HepG2 (cell line): ENCODE measurements around the gene PIK3R1. TPM values are rescaled to one million over a fixed set of nuclear protein-coding genes. Genes with fewer than 3 reads are reported as not detected.

ENCODE experiments used
- ATAC-seq: fragments of 200-7000 bp; cut with Tn5 transposase; 3 replicates; pipeline ENCODE4 v1.9.1; 2020; ENCODE audit warnings: mild to moderate bottlenecking, moderate library complexity
- BruUV-seq: library from RNA; stranded (reverse); fragments of 400-500 nt; replicated peaks from 2 replicates; lab custom pipeline; 2021; lab: Mats Ljungman, UMichigan
- CTCF ChIA-PET: fragments of 300-600 bp; formaldehyde crosslinking; extraction: SDS; loops from one replicate; lab custom pipeline; 2021; ENCODE audit warnings: low total read pairs, inconsistent platforms, low intra/inter-chr PET ratio; lab: Yijun Ruan, JAX
- POLR2A ChIA-PET: fragments of 350-600 bp; sonication (Branson Sonifier 250); formaldehyde crosslinking; loops from one replicate; lab custom pipeline; 2020; ENCODE audit warnings: antibody characterized with exemption, inconsistent platforms; lab: Yijun Ruan, JAX
- DNase-seq: peaks from one replicate; pipeline ENCODE4 v3.0.0-alpha.2; 2015; ENCODE audit warnings: low spot score
- FAIRE-seq: peaks from 3 replicates; lab custom pipeline; 2011; peaks lifted over from hg19 to GRCh38; lab: Jason Lieb, UNC
- H2AFZ ChIP-seq: one replicate; pipeline ENCODE4 v1.6.1; 2011; ENCODE audit warnings: low read length, inconsistent platforms
- H3K27ac ChIP-seq: fragments of 300-600 bp; 3 replicates; pipeline ENCODE4 v1.8.0; 2011; ENCODE audit warnings: mixed run types, mild to moderate bottlenecking, mixed read lengths, low read length, inconsistent platforms; ENCODE audit not compliant: insufficient read depth; ENCODE audit errors: extremely low read length
- H3K27me3 ChIP-seq, 2 experiments: fragments of 200-600 bp in 1 of 2; 2 replicates in 1 of 2; 3 replicates in 1 of 2; pipeline versions ENCODE4 v1.6.0 to v1.8.0; 2011; ENCODE audit warnings: low read length in 2 of 2, mild to moderate bottlenecking in 2 of 2, moderate library complexity in 2 of 2, inconsistent platforms in 1 of 2; ENCODE audit not compliant: insufficient read depth in 2 of 2, control insufficient read depth in 1 of 2
- H3K36me3 ChIP-seq, 2 experiments: fragments of 200-600 bp in 1 of 2; replicated peaks in 1 of 2; 2 replicates in 1 of 2; 3 replicates in 1 of 2; pipeline versions ENCODE4 v1.5.1 to v1.8.0; 2011; ENCODE audit warnings: low read length in 2 of 2, inconsistent platforms in 1 of 2; ENCODE audit not compliant: insufficient read depth in 2 of 2, control insufficient read depth in 1 of 2
- H3K4me1 ChIP-seq: 2 replicates; pipeline ENCODE4 v1.5.1; 2012; ENCODE audit warnings: low read length, inconsistent platforms; ENCODE audit not compliant: insufficient read depth
- H3K4me2 ChIP-seq: 2 replicates; pipeline ENCODE4 v1.6.0; 2011; ENCODE audit warnings: low read depth, low read length, inconsistent platforms
- H3K4me3 ChIP-seq, 3 experiments: fragments of 200-600 bp in 1 of 3; sonication (generic), shearing (Covaris generic) in 1 of 3; replicated peaks in 1 of 3; 2 replicates each; pipeline ENCODE4 v1.5.1; 2011 to 2016; ENCODE audit warnings: low read length in 3 of 3, inconsistent platforms in 2 of 3, low read depth in 2 of 3, mild to moderate bottlenecking in 2 of 3, control low read depth in 1 of 3, mixed read lengths in 1 of 3; ENCODE audit not compliant: insufficient read depth in 1 of 3
- H3K79me2 ChIP-seq: one replicate; pipeline ENCODE4 v1.6.1; 2011; ENCODE audit warnings: low read length, inconsistent platforms; ENCODE audit not compliant: insufficient read depth
- H3K9ac ChIP-seq: 2 replicates; pipeline ENCODE4 v1.6.0; 2011; ENCODE audit warnings: mild to moderate bottlenecking, low read depth, low read length, inconsistent platforms; ENCODE audit not compliant: insufficient read depth
- H3K9me3 ChIP-seq: 2 replicates; pipeline ENCODE4 v1.5.1; 2012; ENCODE audit warnings: mild to moderate bottlenecking, low read length
- H4K20me1 ChIP-seq: 2 replicates; pipeline ENCODE4 v1.6.0; 2011; ENCODE audit warnings: inconsistent platforms, mild to moderate bottlenecking, low read length, moderate library complexity; ENCODE audit not compliant: insufficient read depth
- ATRX ChIP-seq: sonication (generic); formaldehyde crosslinking; IDR thresholded peaks from 2 replicates; pipeline ENCODE4 v1.4.0; 2020; ENCODE audit warnings: missing genetic modification reagents, borderline replicate concordance
- CERS6 ChIP-seq: sonication (generic); formaldehyde crosslinking; IDR thresholded peaks from 2 replicates; pipeline ENCODE4 v1.5.0; 2020; ENCODE audit warnings: missing genetic modification reagents
- EZH2 ChIP-seq: conservative IDR thresholded peaks from 2 replicates; pipeline ENCODE4 v1.6.1; 2012; ENCODE audit warnings: mild to moderate bottlenecking, low read depth, low read length, moderate library complexity
- FOXJ3 ChIP-seq: sonication (generic); formaldehyde crosslinking; IDR thresholded peaks from 2 replicates; pipeline ENCODE4 v1.4.0; 2020; ENCODE audit warnings: missing genetic modification reagents, mild to moderate bottlenecking, borderline replicate concordance
- MAF1 ChIP-seq: sonication (generic); formaldehyde crosslinking; IDR thresholded peaks from 2 replicates; pipeline ENCODE4 v1.5.0; 2020; ENCODE audit warnings: missing genetic modification reagents, borderline replicate concordance
- MAFF ChIP-seq: IDR thresholded peaks from 2 replicates; pipeline ENCODE4 v1.6.1; 2011; ENCODE audit warnings: low read depth, low read length, improper control_type of control experiment
- MAFK ChIP-seq, 2 experiments: IDR thresholded peaks in 1 of 2; conservative IDR thresholded peaks in 1 of 2; 2 replicates each; pipeline ENCODE4 v1.6.1; 2011; ENCODE audit warnings: improper control_type of control experiment in 2 of 2, low read length in 2 of 2
- MTA1 ChIP-seq: sonication (generic); formaldehyde crosslinking; IDR thresholded peaks from 2 replicates; pipeline ENCODE4 v1.4.0; 2020; ENCODE audit warnings: missing genetic modification reagents, mild to moderate bottlenecking, borderline replicate concordance
- SIX1 ChIP-seq: sonication (generic); formaldehyde crosslinking; IDR thresholded peaks from 2 replicates; pipeline ENCODE4 v1.4.0; 2020; ENCODE audit warnings: missing genetic modification reagents, borderline replicate concordance
- TGIF2 ChIP-seq: IDR thresholded peaks from 2 replicates; pipeline ENCODE4 v1.6.1; 2016; ENCODE audit warnings: control low read depth, missing compliant biosample characterization
- ZFAT ChIP-seq: sonication (generic); formaldehyde crosslinking; conservative IDR thresholded peaks from 2 replicates; pipeline ENCODE4 v1.8.1; 2023; ENCODE audit warnings: missing genetic modification reagents, inconsistent platforms
- ZNF547 ChIP-seq: sonication (generic); formaldehyde crosslinking; IDR thresholded peaks from 2 replicates; pipeline ENCODE4 v1.5.1; 2020; ENCODE audit warnings: mild to moderate bottlenecking, missing genetic modification reagents
- ZNF713 ChIP-seq: sonication (generic); formaldehyde crosslinking; IDR thresholded peaks from 2 replicates; pipeline ENCODE4 v1.4.0; 2020; ENCODE audit warnings: mild to moderate bottlenecking, missing genetic modification reagents
- ZNF766 ChIP-seq: sonication (generic); formaldehyde crosslinking; IDR thresholded peaks from 2 replicates; pipeline ENCODE4 v1.5.0; 2020; ENCODE audit warnings: missing genetic modification reagents, borderline replicate concordance
- ZNF784 ChIP-seq: sonication (generic); formaldehyde crosslinking; IDR thresholded peaks from 2 replicates; pipeline ENCODE4 v1.5.1; 2020; ENCODE audit warnings: missing genetic modification reagents, mild to moderate bottlenecking, borderline replicate concordance
- WGBS: methylation state at CpG from one replicate; pipeline ENCODE4 v1.1.6; 2017; ENCODE audit warnings: low lambda C conversion rate; 5-methylcytosine and 5-hydroxymethylcytosine counted together
- in situ Hi-C: cut with HindIII; loops from 2 replicates; pipeline ENCODE4 v1.10.0; 2017; ENCODE audit warnings: low pct_unique_long_range_greater_than_20kb; ENCODE audit not compliant: extremely low pct_ligation_motif_present
- intact Hi-C: fragments of 100-400 bp; cut with micrococcal nuclease; formaldehyde crosslinking; loops from one replicate; pipeline ENCODE4 v1.10.0; 2022; ENCODE audit not compliant: unreplicated experiment
- polyA plus RNA-seq, 8 experiments: library from polyadenylated mRNA; depleted of rRNA in 3 of 8; stranded (reverse) in 7 of 8; unstranded in 1 of 8; fragments of >200 nt; fragmentation: Illumina TruSeq in 4 of 8; extraction: Trizol in 4 of 8; gene quantifications; 2 replicates each; pipeline versions ENCODE4 v1.2.1 to v1.2.3, GENCODE V29; 2011 to 2016; ENCODE audit warnings: low read depth in 4 of 8, missing spikeins in 1 of 8, mixed read lengths in 1 of 8; ENCODE audit not compliant: insufficient read depth in 1 of 8
- total RNA-seq, 5 experiments: library from RNA; depleted of rRNA; stranded (reverse); fragments of >200 nt; fragmentation: Illumina TruSeq; extraction: Trizol; gene quantifications; 2 replicates each; pipeline ENCODE4 v1.2.3, GENCODE V29; 2016; ENCODE audit warnings: low read depth in 1 of 5

The PIK3R1 gene
- total and polyA plus RNA-seq, 2 of the 13 experiments (the other 11 are each of a cell fraction or from before 2014, with no cell fraction given): 8.4 to 21.3 TPM

- intact Hi-C loops: no loop called here
- no TSS peak for BruUV-seq
- no peaks in the 10 kb centered on the region for H3K4me1 ChIP-seq
- WGBS: 21% methylated on average over 2 of the region's 2 CpGs
- H3K36me3 ChIP-seq: no peaks in the 10 kb centered on the region
- no peak overlapping the region for H3K9ac ChIP-seq
- TF ChIP-seq ATRX (CRISPR knock-in tag) (no peak), EZH2 (no peak)
- ChIA-PET POLR2A (no interaction called here), CTCF (no interaction called here)
- no peak overlapping the region for H3K4me2 ChIP-seq
- H4K20me1 ChIP-seq: no peaks in the 10 kb centered on the region
- no peaks in the 10 kb centered on the region for H3K27me3 ChIP-seq
- FAIRE-seq (no peak), ATAC-seq (no peak), DNase-seq (no peak)
- H3K9me3 ChIP-seq: no peaks in the 10 kb centered on the region
- no peak overlapping the region for H3K4me3 ChIP-seq
- no peak overlapping the region for H2AFZ ChIP-seq
- H3K27ac ChIP-seq: no peak overlapping the region
- in situ Hi-C loops: no loop called here
- H3K79me2 ChIP-seq: no peaks in the 10 kb centered on the region
These were observed 119.0 kb downstream of the PIK3R1 start for GRCh38 chr5:68334553-68334886.

GRCh38 chr5:68335075-68335474 is 119.5 kb downstream of the PIK3R1 start:
- in situ Hi-C loops (no loop called here), intact Hi-C loops (no loop called here)
- no peak overlapping the region for H3K9ac ChIP-seq
- BruUV-seq: no TSS peak
- H3K4me1 ChIP-seq: no peaks in the 10 kb centered on the region
- no peak overlapping the region for H2AFZ ChIP-seq
- H3K27ac ChIP-seq: no peak overlapping the region
- H3K4me3 ChIP-seq: no peak overlapping the region
- ChIA-PET POLR2A (no interaction called here), CTCF (no interaction called here)
- no peaks in the 10 kb centered on the region for H3K27me3 ChIP-seq
- no peaks in the 10 kb centered on the region for H3K79me2 ChIP-seq
- TF ChIP-seq ZFAT (CRISPR knock-in tag) (no peak), ZNF713 (CRISPR knock-in tag) (no peak), MTA1 (CRISPR knock-in tag) (no peak), TGIF2 (CRISPR knock-in tag) (no peak), CERS6 (CRISPR knock-in tag) (no peak), ZNF784 (CRISPR knock-in tag) (no peak), MAFF (0 out of 2 replicates have a peak, but pooled peaks have one; percentile 21), SIX1 (CRISPR knock-in tag) (no peak), MAF1 (CRISPR knock-in tag) (no peak), ZNF547 (CRISPR knock-in tag) (no peak), FOXJ3 (CRISPR knock-in tag) (no peak), ZNF766 (CRISPR knock-in tag) (no peak), MAFK (conservative IDR thresholded peaks at IDR 0.05 in 1 of 2, IDR thresholded peaks at IDR 0.05 in 1 of 2; ENCODE audit: low read length in 2 of 2) (peak; percentile 18 to 47; a peak in 2 of 4 replicates)
- H3K36me3 ChIP-seq: no peaks in the 10 kb centered on the region
- DNase-seq (no peak), ATAC-seq (no peak), FAIRE-seq (no peak)
- H3K4me2 ChIP-seq: no peak overlapping the region
- H3K9me3 ChIP-seq: no peaks in the 10 kb centered on the region
- H4K20me1 ChIP-seq: no peaks in the 10 kb centered on the region
